SU-DHL-6 (cell line): ENCODE data around the gene WSB2.

Experiments used
- CTCF ChIP-seq: fragments of 200-600 bp; sonication (generic); IDR thresholded peaks from one replicate; pipeline ENCODE4 v1.5.1; 2017; ENCODE audit warnings: antibody characterized with exemption, mild to moderate bottlenecking, low read length, moderate library complexity; ENCODE audit not compliant: insufficient read depth, poor library complexity, severe bottlenecking
- EZH2phosphoT487 ChIP-seq: fragments of 200-600 bp; sonication (generic), shearing (Covaris generic); conservative IDR thresholded peaks from 2 replicates; pipeline ENCODE4 v1.6.1; 2018; ENCODE audit warnings: mild to moderate bottlenecking, antibody characterized with exemption, low read length, moderate library complexity, mixed read lengths

DNA sequence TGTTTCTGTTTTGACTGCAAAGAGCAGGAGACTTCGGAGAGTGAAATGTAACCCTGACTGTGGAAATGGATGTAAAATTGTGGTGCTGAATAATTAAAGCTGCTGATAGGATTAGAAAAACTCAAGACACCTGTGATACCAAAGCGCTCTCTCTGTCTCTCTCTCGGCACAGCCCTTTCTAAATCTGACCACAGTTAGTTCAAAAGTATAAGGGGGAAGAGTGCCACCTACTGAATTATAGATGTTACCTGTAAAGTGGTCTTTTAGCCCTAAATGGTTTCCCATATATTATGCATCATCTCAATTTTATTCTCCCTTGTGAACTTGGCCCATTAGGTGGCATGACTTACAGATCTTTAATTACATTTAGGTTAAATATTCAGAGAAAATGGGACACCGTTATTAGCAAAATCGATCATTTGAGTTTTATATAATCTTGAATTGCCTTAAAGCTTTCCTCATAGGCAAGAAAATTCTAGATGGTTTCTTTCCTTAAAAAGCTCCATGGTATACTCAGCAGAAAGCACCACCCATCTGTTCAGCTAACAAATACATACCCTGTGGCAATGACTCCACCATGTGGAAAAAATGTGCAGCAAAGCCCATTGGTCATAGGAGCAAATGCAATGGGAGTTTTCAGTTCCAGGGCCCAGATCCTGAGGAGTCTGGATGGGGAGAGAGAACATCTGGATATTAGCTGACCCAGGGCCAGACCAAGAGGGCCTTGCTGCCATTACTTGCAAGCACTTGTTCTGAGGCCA, 26.4 kb downstream of the WSB2 start:
- no peak for TF ChIP-seq CTCF
- TF ChIP-seq EZH2phosphoT487: no peak
